WTC11 (cell line): ENCODE results near the gene LOXL3. TPM values are rescaled to one million over a fixed set of nuclear protein-coding genes. Genes with fewer than 3 reads are reported as not detected.
A peak's percentile ranks its signal among the peaks of the same experiment; 100 is the strongest.

Source experiments
- ATF1 ChIP-seq: sonication (generic); formaldehyde crosslinking; IDR thresholded peaks from 2 replicates; pipeline ENCODE4 v1.8.1; 2023; ENCODE audit warnings: mild to moderate bottlenecking, moderate library complexity, missing genetic modification reagents
- ELF4 ChIP-seq: sonication (generic); formaldehyde crosslinking; IDR thresholded peaks from 2 replicates; pipeline ENCODE4 v1.8.1; 2022; ENCODE audit warnings: low read depth, mild to moderate bottlenecking, moderate library complexity, missing genetic modification reagents
- FOXP1 ChIP-seq: sonication (generic); formaldehyde crosslinking; IDR thresholded peaks from 2 replicates; pipeline ENCODE4 v1.8.0; 2022; ENCODE audit warnings: missing genetic modification reagents, mild to moderate bottlenecking, moderate library complexity, borderline replicate concordance
- MYBL2 ChIP-seq: sonication (generic); formaldehyde crosslinking; IDR thresholded peaks from 2 replicates; pipeline ENCODE4 v1.8.1; 2023; ENCODE audit warnings: mild to moderate bottlenecking, moderate library complexity, missing genetic modification reagents
- NFATC4 ChIP-seq: fragments of 250-450 bp; sonication (Bioruptor Pico); IDR thresholded peaks from 2 replicates; pipeline ENCODE4 v1.9.0; 2021; ENCODE audit warnings: mild to moderate bottlenecking
- NR1H2 ChIP-seq: sonication (generic); formaldehyde crosslinking; IDR thresholded peaks from 2 replicates; pipeline ENCODE4 v1.9.0; 2021; ENCODE audit warnings: mild to moderate bottlenecking, moderate library complexity, missing genetic modification reagents
- SP1 ChIP-seq: sonication (generic); formaldehyde crosslinking; conservative IDR thresholded peaks from 2 replicates; pipeline ENCODE4 v1.8.1; 2022; ENCODE audit warnings: missing genetic modification reagents
- ZBTB21 ChIP-seq: sonication (generic); formaldehyde crosslinking; IDR thresholded peaks from 2 replicates; pipeline ENCODE4 v1.8.1; 2023; ENCODE audit warnings: mild to moderate bottlenecking, missing genetic modification reagents, borderline replicate concordance
- ZNF232 ChIP-seq: sonication (generic); formaldehyde crosslinking; IDR thresholded peaks from 2 replicates; pipeline ENCODE4 v1.8.0; 2022; ENCODE audit warnings: mild to moderate bottlenecking, missing genetic modification reagents
- ZNF423 ChIP-seq: fragments of 250-450 bp; sonication (Bioruptor Pico); IDR thresholded peaks from 2 replicates; pipeline ENCODE4 v2.1.2; 2022; ENCODE audit warnings: mild to moderate bottlenecking, moderate library complexity
- total RNA-seq: library from RNA; stranded (reverse); gene quantifications from 3 replicates; pipeline ENCODE4 v1.2.3, GENCODE V29; 2021
- TF ChIP-seq, protein P1 (sequence below): fragments of 250-450 bp; sonication (Bioruptor Pico); IDR thresholded peaks from 2 replicates; pipeline ENCODE4 v1.9.0; 2021; ENCODE audit warnings: mild to moderate bottlenecking, borderline replicate concordance
- TF ChIP-seq, protein P2 (sequence below): sonication (generic); formaldehyde crosslinking; IDR thresholded peaks from 2 replicates; pipeline ENCODE4 v1.8.1; 2023; ENCODE audit warnings: mild to moderate bottlenecking, moderate library complexity, missing genetic modification reagents
- TF ChIP-seq, protein P3 (sequence below): sonication (generic); formaldehyde crosslinking; IDR thresholded peaks from 2 replicates; pipeline ENCODE4 v1.8.0; 2022; ENCODE audit warnings: missing genetic modification reagents
- TF ChIP-seq, protein P4 (sequence below): sonication (generic); formaldehyde crosslinking; IDR thresholded peaks from 2 replicates; pipeline ENCODE4 v1.8.1; 2023; ENCODE audit warnings: mild to moderate bottlenecking, missing genetic modification reagents, borderline replicate concordance
- TF ChIP-seq, protein P5 (sequence below): sonication (generic); formaldehyde crosslinking; IDR thresholded peaks from 2 replicates; pipeline ENCODE4 v1.8.0; 2022; ENCODE audit warnings: mild to moderate bottlenecking, missing genetic modification reagents
- TF ChIP-seq, protein P6 (sequence below): fragments of 250-450 bp; sonication (Bioruptor Pico); IDR thresholded peaks from 2 replicates; pipeline ENCODE4 v1.8.0; 2021; ENCODE audit warnings: mild to moderate bottlenecking
- TF ChIP-seq, protein P7 (sequence below): sonication (generic); formaldehyde crosslinking; IDR thresholded peaks from 2 replicates; pipeline ENCODE4 v1.8.0; 2022; ENCODE audit warnings: mild to moderate bottlenecking, missing genetic modification reagents
- TF ChIP-seq, protein P8 (sequence below): sonication (generic); formaldehyde crosslinking; IDR thresholded peaks from 2 replicates; pipeline ENCODE4 v1.8.1; 2023; ENCODE audit warnings: mild to moderate bottlenecking, missing genetic modification reagents

Gene LOXL3
- total RNA-seq, 1 experiment from 2014 or later: 21.1 TPM

DNA sequence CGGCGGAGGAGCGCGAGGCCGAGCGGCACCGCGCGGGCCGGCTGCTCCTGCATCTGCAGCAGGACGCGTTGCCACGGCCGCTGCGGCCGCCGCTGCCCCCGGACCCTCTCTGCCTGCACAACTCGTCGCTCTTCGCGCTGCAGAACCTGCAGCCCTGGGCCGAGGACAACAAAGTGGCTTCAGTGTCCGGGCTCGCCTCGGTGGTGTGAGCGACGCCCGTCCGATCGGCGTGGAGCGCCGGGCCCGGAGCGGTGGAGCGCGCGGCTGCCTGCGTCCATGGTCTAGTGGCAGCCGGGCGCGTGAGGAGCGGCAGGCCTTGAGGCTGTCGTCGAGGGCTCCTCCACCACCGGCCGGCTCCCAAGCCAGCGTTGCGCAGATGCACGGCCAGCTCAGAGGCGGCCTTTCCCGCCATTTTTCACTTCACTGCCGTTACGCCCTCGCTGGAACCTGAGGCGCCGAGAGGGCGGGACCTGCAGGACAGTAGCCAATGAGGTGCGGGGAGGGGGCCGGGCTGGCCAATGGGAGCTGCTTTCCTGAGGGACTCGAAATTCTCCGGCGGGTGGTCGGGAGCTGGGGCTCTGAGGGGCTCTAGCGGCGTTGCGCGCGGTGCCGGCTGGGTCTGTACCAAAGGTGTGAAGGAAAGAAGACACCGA, 37.6 kb downstream of the LOXL3 start (continued):
- TF ChIP-seq, protein P1, sequence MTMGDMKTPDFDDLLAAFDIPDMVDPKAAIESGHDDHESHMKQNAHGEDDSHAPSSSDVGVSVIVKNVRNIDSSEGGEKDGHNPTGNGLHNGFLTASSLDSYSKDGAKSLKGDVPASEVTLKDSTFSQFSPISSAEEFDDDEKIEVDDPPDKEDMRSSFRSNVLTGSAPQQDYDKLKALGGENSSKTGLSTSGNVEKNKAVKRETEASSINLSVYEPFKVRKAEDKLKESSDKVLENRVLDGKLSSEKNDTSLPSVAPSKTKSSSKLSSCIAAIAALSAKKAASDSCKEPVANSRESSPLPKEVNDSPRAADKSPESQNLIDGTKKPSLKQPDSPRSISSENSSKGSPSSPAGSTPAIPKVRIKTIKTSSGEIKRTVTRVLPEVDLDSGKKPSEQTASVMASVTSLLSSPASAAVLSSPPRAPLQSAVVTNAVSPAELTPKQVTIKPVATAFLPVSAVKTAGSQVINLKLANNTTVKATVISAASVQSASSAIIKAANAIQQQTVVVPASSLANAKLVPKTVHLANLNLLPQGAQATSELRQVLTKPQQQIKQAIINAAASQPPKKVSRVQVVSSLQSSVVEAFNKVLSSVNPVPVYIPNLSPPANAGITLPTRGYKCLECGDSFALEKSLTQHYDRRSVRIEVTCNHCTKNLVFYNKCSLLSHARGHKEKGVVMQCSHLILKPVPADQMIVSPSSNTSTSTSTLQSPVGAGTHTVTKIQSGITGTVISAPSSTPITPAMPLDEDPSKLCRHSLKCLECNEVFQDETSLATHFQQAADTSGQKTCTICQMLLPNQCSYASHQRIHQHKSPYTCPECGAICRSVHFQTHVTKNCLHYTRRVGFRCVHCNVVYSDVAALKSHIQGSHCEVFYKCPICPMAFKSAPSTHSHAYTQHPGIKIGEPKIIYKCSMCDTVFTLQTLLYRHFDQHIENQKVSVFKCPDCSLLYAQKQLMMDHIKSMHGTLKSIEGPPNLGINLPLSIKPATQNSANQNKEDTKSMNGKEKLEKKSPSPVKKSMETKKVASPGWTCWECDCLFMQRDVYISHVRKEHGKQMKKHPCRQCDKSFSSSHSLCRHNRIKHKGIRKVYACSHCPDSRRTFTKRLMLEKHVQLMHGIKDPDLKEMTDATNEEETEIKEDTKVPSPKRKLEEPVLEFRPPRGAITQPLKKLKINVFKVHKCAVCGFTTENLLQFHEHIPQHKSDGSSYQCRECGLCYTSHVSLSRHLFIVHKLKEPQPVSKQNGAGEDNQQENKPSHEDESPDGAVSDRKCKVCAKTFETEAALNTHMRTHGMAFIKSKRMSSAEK (CRISPR knock-in tag): no peak
- TF ChIP-seq ATF1 (CRISPR knock-in tag) (peak; percentile 65; the same call in 1 of the 2 replicates), ZNF423 (CRISPR knock-in tag) (no peak), FOXP1 (CRISPR knock-in tag) (peak; percentile 97), SP1 (CRISPR knock-in tag) (peak; percentile 71), ZNF232 (CRISPR knock-in tag) (no peak; the same call in 1 of the 2 replicates), ZBTB21 (CRISPR knock-in tag) (peak; percentile 67; the same call in 1 of the 2 replicates), ELF4 (CRISPR knock-in tag) (peak; percentile 43; the same call in 1 of the 2 replicates), NR1H2 (CRISPR knock-in tag) (peak; percentile 87), MYBL2 (CRISPR knock-in tag) (peak; percentile 96), NFATC4 (no peak)
- TF ChIP-seq, protein P2, sequence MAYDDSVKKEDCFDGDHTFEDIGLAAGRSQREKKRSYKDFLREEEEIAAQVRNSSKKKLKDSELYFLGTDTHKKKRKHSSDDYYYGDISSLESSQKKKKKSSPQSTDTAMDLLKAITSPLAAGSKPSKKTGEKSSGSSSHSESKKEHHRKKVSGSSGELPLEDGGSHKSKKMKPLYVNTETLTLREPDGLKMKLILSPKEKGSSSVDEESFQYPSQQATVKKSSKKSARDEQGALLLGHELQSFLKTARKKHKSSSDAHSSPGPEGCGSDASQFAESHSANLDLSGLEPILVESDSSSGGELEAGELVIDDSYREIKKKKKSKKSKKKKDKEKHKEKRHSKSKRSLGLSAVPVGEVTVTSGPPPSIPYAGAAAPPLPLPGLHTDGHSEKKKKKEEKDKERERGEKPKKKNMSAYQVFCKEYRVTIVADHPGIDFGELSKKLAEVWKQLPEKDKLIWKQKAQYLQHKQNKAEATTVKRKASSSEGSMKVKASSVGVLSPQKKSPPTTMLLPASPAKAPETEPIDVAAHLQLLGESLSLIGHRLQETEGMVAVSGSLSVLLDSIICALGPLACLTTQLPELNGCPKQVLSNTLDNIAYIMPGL (CRISPR knock-in tag): no peak; the same call in 1 of the 2 replicates
- TF ChIP-seq, protein P3, sequence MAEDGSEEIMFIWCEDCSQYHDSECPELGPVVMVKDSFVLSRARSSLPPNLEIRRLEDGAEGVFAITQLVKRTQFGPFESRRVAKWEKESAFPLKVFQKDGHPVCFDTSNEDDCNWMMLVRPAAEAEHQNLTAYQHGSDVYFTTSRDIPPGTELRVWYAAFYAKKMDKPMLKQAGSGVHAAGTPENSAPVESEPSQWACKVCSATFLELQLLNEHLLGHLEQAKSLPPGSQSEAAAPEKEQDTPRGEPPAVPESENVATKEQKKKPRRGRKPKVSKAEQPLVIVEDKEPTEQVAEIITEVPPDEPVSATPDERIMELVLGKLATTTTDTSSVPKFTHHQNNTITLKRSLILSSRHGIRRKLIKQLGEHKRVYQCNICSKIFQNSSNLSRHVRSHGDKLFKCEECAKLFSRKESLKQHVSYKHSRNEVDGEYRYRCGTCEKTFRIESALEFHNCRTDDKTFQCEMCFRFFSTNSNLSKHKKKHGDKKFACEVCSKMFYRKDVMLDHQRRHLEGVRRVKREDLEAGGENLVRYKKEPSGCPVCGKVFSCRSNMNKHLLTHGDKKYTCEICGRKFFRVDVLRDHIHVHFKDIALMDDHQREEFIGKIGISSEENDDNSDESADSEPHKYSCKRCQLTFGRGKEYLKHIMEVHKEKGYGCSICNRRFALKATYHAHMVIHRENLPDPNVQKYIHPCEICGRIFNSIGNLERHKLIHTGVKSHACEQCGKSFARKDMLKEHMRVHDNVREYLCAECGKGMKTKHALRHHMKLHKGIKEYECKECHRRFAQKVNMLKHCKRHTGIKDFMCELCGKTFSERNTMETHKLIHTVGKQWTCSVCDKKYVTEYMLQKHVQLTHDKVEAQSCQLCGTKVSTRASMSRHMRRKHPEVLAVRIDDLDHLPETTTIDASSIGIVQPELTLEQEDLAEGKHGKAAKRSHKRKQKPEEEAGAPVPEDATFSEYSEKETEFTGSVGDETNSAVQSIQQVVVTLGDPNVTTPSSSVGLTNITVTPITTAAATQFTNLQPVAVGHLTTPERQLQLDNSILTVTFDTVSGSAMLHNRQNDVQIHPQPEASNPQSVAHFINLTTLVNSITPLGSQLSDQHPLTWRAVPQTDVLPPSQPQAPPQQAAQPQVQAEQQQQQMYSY: peak; percentile 48
- TF ChIP-seq, protein P4, sequence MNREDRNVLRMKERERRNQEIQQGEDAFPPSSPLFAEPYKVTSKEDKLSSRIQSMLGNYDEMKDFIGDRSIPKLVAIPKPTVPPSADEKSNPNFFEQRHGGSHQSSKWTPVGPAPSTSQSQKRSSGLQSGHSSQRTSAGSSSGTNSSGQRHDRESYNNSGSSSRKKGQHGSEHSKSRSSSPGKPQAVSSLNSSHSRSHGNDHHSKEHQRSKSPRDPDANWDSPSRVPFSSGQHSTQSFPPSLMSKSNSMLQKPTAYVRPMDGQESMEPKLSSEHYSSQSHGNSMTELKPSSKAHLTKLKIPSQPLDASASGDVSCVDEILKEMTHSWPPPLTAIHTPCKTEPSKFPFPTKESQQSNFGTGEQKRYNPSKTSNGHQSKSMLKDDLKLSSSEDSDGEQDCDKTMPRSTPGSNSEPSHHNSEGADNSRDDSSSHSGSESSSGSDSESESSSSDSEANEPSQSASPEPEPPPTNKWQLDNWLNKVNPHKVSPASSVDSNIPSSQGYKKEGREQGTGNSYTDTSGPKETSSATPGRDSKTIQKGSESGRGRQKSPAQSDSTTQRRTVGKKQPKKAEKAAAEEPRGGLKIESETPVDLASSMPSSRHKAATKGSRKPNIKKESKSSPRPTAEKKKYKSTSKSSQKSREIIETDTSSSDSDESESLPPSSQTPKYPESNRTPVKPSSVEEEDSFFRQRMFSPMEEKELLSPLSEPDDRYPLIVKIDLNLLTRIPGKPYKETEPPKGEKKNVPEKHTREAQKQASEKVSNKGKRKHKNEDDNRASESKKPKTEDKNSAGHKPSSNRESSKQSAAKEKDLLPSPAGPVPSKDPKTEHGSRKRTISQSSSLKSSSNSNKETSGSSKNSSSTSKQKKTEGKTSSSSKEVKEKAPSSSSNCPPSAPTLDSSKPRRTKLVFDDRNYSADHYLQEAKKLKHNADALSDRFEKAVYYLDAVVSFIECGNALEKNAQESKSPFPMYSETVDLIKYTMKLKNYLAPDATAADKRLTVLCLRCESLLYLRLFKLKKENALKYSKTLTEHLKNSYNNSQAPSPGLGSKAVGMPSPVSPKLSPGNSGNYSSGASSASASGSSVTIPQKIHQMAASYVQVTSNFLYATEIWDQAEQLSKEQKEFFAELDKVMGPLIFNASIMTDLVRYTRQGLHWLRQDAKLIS (CRISPR knock-in tag): peak; percentile 97
- TF ChIP-seq, protein P5, sequence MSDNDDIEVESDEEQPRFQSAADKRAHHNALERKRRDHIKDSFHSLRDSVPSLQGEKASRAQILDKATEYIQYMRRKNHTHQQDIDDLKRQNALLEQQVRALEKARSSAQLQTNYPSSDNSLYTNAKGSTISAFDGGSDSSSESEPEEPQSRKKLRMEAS (CRISPR knock-in tag): peak; percentile 99
- TF ChIP-seq, protein P6, sequence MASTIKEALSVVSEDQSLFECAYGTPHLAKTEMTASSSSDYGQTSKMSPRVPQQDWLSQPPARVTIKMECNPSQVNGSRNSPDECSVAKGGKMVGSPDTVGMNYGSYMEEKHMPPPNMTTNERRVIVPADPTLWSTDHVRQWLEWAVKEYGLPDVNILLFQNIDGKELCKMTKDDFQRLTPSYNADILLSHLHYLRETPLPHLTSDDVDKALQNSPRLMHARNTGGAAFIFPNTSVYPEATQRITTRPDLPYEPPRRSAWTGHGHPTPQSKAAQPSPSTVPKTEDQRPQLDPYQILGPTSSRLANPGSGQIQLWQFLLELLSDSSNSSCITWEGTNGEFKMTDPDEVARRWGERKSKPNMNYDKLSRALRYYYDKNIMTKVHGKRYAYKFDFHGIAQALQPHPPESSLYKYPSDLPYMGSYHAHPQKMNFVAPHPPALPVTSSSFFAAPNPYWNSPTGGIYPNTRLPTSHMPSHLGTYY (CRISPR knock-in tag): no peak
- TF ChIP-seq, protein P7, sequence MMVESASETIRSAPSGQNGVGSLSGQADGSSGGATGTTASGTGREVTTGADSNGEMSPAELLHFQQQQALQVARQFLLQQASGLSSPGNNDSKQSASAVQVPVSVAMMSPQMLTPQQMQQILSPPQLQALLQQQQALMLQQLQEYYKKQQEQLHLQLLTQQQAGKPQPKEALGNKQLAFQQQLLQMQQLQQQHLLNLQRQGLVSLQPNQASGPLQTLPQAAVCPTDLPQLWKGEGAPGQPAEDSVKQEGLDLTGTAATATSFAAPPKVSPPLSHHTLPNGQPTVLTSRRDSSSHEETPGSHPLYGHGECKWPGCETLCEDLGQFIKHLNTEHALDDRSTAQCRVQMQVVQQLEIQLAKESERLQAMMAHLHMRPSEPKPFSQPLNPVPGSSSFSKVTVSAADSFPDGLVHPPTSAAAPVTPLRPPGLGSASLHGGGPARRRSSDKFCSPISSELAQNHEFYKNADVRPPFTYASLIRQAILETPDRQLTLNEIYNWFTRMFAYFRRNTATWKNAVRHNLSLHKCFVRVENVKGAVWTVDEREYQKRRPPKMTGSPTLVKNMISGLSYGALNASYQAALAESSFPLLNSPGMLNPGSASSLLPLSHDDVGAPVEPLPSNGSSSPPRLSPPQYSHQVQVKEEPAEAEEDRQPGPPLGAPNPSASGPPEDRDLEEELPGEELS (CRISPR knock-in tag): peak; percentile 96
- TF ChIP-seq, protein P8, sequence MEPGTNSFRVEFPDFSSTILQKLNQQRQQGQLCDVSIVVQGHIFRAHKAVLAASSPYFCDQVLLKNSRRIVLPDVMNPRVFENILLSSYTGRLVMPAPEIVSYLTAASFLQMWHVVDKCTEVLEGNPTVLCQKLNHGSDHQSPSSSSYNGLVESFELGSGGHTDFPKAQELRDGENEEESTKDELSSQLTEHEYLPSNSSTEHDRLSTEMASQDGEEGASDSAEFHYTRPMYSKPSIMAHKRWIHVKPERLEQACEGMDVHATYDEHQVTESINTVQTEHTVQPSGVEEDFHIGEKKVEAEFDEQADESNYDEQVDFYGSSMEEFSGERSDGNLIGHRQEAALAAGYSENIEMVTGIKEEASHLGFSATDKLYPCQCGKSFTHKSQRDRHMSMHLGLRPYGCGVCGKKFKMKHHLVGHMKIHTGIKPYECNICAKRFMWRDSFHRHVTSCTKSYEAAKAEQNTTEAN (CRISPR knock-in tag): peak; percentile 64; the same call in 1 of the 2 replicates
